Measurements from ENCODE around the gene ZNF341.

The ZNF341 gene

DNA sequence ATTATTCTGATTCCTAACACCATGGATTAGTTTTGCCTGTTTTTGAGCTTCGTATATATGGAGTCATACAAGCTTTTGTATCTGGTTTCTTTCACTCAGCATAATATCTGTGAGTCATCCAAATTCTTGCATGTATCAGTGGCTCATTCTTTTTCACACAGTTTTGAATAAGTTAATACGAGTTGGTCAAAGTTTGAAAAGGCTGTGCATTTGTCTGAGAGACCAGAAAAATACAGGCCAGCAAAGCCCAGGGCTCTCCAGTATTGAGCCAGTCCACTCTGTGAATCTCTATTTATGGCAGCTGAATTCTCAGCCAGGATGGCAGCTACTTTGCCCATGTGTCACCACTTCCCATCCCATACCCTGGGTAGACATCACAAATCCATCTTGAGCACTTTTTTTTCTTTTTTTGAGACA is 72.1 kb downstream of the ZNF341 start:
- no peak for DNase-seq

DNA sequence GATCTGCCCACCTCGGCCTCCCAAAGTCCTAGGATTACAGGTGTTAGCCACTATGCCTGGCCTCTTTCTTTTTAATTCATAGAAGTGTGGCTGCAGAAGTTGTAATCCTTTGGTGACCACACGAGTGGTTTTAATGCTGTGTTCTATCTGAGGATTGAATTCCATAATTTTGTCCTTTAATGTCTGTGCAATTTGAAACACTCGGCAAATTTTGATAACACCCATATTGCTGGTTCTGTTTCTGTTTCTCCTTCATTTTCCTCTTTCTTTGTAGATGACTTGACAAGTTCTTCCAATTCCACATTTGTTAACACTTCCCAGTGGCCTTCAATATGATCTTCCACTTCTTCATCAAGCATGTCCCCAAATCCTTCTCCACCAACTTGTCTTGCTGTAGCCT is 76.6 kb downstream of the ZNF341 start:
- DNase-seq = no peak

DNA sequence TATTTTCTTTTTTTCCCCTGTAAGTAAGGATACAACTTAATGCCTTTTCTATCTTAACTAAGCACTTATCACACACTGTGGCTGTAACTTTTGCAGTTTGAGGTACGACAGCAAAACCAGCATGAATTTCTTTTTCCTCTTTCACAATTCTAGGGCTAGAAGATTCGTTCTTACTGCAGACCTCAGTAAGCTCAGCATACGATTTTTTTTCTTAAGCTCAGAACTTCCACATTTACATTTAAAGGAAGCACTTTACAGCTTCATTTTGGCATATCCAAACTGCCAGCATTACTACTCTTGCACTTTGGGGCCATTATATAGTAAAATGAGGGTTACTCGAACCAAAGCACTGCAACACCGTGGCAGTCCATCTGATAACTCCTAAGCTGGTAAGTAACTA is 78.5 kb downstream of the ZNF341 start:
- DNase-seq = no peak

DNA sequence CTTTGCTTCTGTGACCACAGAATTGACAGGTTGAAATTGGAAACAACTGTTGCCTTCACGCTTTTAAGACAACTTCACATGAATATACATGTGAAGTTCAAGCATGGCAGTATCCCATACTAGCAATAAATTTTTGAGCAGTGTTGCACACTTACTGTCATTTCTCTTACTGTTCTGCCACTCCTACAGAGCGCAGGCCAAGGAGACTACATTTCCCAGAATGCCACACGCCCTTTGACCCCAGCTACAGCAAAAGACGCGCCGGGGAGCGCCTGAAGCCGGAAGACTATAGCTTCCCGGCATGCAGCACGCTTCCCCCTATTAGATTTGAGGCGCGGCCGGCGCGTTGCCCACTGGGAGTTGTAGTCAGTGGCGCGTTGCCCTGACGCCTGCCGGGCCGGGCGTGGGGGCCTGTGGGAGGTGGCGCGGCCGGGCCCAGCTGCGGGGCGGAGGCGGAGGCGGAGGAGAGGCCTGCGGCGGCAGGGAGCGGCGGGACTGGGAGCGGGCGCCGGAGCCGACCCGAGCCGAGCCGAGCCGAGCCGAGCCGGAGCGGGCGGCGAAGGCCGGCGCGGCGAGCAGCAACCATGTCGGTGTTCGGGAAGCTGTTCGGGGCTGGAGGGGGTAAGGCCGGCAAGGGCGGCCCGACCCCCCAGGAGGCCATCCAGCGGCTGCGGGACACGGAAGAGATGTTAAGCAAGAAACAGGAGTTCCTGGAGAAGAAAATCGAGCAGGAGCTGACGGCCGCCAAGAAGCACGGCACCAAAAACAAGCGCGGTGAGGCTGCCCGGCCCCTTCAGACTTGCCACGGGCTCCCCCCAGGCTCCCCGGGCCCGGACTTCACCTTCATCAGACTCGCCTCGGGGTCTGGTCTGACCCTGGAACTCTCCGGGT is 79.3 kb downstream of the ZNF341 start, which contains the start of gene CHMP4B:
CHMP4B (plus strand) TSS at position 464 of the 891 bp plus-strand sequence; CDS start at position 585, 121 bp downstream.
- DNase-seq = peak; percentile 98 to 99

- peak in 1 of 2 donors; percentile 26 for DNase-seq
Measured at GRCh38 chr20:33811776-33812151, 80.0 kb downstream of the ZNF341 start.

DNA sequence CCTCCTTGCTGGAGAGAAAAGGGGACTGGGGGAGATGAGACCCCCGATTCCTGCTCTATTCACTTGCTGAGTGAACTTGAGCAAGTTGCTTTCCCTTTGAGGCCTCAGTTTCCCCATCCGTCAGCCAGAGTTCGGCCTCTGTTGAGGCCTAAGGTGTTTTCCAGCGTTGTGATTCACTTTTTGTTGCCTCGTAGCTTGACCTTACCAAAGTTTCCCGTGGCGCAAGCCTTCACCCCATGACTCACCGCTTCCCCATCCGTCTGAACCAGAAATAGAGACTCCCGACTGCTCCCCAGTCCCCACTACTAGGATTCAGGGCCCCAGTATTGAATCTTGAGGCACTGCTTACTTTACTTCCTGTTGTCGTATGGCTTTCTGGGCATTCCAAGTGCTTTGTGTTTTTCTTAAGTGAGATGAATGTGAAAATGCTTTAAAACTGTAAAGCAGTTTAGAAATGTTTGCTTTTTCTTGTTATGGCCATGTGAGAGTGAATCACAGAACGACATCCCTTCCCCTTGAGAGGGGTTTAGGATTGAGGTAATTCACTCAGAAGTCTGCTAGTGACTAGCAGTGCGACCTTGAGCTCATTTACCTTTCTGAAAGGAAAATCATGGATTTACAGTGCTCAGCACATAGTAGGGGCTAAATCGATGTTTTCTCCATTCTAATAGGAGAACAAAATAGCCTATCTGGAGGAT is 80.5 kb downstream of the ZNF341 start:
- DNase-seq = peak; percentile 41 to 82

DNA sequence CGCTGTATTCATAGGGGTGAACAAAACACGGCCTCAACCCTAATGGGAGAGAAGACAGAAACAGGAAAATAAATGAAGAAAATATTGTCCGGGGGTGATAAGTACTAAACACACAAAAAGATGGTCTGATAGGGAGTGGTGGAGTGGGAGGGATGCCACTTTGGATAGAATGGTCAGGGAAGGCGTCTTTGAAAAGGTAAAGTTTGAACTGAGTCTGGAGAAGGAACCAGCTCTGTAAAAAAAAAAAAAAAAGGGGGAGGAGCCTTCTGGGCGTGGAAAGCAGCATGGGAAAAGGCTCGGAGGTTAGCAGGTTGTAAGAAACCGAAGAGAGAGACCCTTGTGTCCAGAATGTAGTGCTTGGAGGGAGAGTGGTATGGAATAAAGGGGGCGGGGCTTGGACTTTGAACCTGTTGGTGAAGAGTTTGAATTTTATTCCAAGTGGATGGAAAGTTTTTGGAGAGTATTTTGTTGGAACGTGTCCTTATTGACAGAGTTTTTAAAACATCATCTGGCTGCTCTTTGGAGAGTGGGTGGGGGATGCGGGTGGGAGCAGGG is 81.2 kb downstream of the ZNF341 start:
- no peak for DNase-seq

- no peak for DNase-seq
Measured at GRCh38 chr20:33814238-33814712, 82.5 kb downstream of the ZNF341 start.

DNA sequence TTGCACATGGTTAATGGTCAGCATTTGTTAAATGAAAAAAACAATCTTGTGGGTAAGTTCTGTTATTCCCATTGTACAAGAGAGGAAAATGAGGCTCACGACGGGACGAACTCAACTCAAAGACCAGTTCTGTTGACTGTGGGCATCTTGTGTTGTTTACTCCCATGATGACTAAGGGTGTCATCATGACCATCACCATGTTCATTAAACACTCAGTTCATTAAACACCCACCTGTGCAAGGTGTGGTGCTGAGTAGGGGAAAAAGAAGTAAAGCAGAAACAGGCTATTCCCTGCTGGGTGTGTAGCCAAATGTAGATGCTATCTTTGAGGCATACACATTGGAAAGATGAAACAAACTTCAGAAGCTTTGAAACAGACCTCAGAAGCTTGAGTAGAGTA is 83.9 kb downstream of the ZNF341 start:
- no peak for DNase-seq

DNA sequence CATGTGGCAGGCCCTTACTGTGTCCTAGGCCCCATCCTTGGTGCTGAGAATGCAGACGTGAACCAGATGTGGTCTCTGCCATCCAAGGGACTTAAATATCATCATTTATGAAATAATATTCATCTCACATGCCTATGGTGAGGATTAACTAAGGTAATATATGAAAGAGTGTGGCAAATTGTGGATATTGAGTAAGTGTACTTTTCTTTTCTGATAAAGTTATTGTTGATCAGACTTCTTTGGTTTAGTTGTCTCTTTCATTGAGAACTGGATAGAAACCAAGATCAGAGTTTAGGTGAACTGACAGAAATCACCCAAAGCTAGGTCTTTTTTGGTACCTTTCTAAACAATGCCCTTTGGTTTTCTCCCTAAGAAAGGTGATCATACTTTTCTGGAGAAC is 84.4 kb downstream of the ZNF341 start:
- no peak for DNase-seq

DNA sequence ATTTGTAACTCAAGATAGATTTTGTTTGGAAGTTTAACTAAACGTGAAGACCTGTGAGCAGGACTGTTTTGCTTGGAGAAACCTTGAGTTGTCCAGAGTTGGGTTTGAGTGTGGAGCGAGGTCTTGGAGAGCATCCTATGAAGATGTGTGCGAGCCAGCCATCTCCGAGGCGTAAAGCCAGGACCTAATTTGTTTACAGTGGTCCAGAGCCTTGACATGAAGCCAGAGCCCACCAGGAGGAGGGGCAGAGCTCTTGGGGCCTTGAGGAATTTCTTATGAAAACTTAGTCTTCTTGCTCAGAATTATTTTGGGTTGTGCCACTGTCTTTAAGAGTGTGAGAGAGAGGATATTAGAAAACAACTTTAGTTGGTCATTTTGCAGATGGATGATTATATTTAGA is 85.6 kb downstream of the ZNF341 start:
- DNase-seq = no peak

- DNase-seq = no peak
Measured at GRCh38 chr20:33819456-33819855, 87.7 kb downstream of the ZNF341 start.

DNA sequence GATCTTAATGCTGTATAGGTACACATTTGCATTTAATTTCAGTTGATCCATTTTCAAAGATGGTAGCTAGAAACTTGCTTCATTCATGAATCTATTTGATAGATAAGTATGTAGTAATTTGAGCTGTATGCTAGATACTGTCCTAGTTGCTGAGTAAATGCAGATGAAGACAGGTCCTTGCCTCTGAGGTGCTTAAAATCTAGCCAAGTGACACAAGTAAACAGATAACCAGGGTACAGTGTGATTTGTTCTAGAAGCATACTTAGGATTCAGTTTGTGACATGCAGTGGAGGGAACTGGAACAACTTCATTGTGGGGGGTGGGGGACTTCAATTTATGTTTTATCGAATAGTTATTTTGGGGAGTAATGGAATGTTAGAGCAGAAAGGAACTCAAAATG is 88.6 kb downstream of the ZNF341 start:
- no peak for DNase-seq

GRCh38 chr20:33821270-33821836 is 89.6 kb downstream of the ZNF341 start:
- DNase-seq = no peak

GRCh38 chr20:33822423-33822822 is 90.6 kb downstream of the ZNF341 start:
- DNase-seq = no peak

GRCh38 chr20:33822991-33823390 is 91.2 kb downstream of the ZNF341 start:
- DNase-seq = no peak

DNA sequence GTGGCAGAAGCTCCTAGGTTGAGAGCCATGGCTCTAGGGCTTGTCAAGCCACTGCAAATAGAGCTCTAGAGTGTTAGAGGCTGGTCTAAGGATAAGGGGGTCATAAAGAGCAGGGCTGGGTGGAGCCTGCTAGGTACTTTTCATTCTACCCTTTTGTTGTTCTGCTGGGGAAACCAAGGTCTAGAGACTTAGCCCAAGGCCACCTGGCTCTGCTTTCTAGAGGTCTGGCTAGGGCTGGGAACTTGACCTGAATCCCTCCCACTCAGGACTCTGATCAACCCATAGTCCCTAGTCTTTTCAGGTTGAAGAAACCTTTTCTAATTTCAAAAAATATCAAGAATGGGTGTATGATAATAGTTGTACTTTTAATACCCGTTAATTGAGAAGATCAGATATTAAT is 93.1 kb downstream of the ZNF341 start:
- no peak for DNase-seq

DNA sequence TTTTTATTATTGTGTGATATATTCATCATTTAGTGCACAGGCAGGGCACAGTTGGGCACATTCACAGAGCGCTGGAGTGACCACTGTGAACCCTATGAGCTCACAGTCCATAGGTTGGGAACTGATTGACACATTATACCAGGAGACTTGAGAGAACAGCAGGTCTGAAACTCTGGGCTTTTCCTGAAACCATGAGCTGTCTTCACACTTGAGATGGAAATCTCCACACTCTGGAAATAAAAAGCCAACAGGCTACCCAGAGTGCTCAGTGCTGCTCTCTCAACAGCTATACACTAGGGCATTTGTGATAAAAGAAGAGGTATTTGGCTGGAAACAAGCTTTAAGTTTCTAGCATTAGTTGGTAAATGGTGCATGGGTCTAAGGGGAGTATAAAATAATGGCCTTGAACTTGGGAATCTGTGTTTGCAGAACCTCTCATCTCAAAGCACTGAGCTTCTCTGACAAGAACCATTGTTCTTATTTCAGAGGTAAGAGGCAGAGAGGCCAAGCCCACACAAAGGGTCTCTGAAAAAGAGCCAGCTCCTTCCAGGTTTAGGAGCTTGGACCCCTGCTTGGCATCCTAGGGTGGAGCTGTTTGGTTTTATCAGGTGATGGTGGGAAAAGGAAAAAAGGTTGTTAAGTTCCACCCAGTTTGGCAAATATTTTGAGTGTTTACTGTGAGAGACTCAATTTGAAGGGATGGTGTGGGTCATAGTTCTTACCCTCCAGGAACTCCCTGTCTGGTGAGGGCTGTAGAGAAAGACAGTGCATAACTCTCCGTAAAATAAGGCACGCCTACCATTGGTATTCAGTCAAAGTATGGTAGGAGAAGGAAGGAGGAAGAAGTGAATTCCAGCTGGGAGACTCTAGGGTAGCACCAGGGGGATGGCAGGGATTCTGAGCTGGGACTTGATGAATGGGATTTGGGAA is 93.8 kb downstream of the ZNF341 start:
- no peak for DNase-seq

DNA sequence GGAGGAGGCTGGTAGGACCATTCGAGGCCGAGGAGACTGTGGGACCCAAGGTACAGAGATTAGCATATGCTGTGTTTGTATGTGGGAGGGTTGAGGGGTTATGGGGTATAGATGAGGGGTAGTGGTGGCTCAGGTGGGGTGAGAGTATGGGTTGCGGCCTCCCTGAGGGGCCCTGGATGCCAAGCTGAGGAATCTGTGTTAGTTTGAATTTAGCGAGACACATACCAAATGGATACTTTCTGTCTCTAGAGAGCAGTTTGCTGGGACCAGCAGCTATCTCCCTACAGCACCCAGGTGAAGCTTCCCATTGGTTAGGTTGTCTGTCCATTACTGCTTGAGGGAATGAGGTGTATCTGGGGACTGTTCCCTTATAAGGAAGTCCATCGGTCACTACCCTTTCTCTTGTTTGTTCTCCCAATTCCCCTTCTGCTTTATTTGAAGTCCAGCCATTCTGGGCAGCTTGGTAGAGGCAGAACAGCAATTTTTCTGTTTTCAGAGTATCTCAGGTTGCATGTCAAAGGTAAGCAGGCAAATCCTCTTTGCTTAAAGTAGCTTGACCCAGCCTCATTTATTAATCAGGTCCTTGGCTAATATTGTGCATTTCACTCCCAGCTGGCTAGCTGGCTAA is 94.6 kb downstream of the ZNF341 start:
- DNase-seq = no peak

GRCh38 chr20:33827109-33827508 is 95.3 kb downstream of the ZNF341 start:
- no peak for DNase-seq

- no peak for DNase-seq
Measured at GRCh38 chr20:33827634-33828325, 96.0 kb downstream of the ZNF341 start.

Data from CD4-positive, alpha-beta T cell treated with Interleukin-4 for 1 hour (primary cell).